OCI-LY1 (cell line): ENCODE measurements around the gene ARHGAP8.

ENCODE experiments used
- H2AFZ ChIP-seq: fragments of 200-600 bp; sonication (generic), shearing (Covaris generic); 2 replicates; pipeline ENCODE4 v1.6.0; 2014; ENCODE audit warnings: antibody characterized with exemption, mild to moderate bottlenecking, low read length
- H3F3A ChIP-seq: fragments of 200-600 bp; sonication (generic), shearing (Covaris generic); 2 replicates; pipeline ENCODE4 v1.6.0; 2014; ENCODE audit warnings: mild to moderate bottlenecking, antibody characterized with exemption, low read length, moderate library complexity; ENCODE audit not compliant: insufficient read depth
- H3K27ac ChIP-seq: fragments of 200-600 bp; sonication (generic); 2 replicates; pipeline ENCODE4 v1.5.1; 2014; ENCODE audit warnings: low read length, mixed run types, mild to moderate bottlenecking, low read depth; ENCODE audit not compliant: poor library complexity, severe bottlenecking
- H3K27me3 ChIP-seq: fragments of 200-600 bp; sonication (generic); 2 replicates; pipeline ENCODE4 v1.6.0; 2014; ENCODE audit warnings: antibody characterized with exemption, mild to moderate bottlenecking, low read length, moderate library complexity; ENCODE audit not compliant: insufficient read depth
- H3K36me3 ChIP-seq: fragments of 200-600 bp; sonication (generic); 2 replicates; pipeline ENCODE4 v1.6.1; 2014; ENCODE audit warnings: mild to moderate bottlenecking, antibody characterized with exemption, low read length, moderate library complexity, mixed read lengths; ENCODE audit not compliant: insufficient read depth
- H3K4me1 ChIP-seq: fragments of 200-600 bp; sonication (generic); 2 replicates; pipeline ENCODE4 v1.5.1; 2014; ENCODE audit warnings: mild to moderate bottlenecking, low read length, moderate library complexity; ENCODE audit not compliant: insufficient read depth, severe bottlenecking
- H3K4me2 ChIP-seq: fragments of 200-600 bp; sonication (generic), shearing (Covaris generic); 2 replicates; pipeline ENCODE4 v1.6.1; 2014; ENCODE audit warnings: low read length
- H3K4me3 ChIP-seq: fragments of 200-600 bp; sonication (generic); 2 replicates; pipeline ENCODE4 v1.5.1; 2014; ENCODE audit warnings: low read length, low read depth, mild to moderate bottlenecking, mixed read lengths; ENCODE audit not compliant: poor library complexity, severe bottlenecking
- H3K79me2 ChIP-seq: fragments of 200-600 bp; shearing (Covaris generic); 2 replicates; pipeline ENCODE4 v1.6.1; 2016; ENCODE audit warnings: mixed run types, low read length, mixed read lengths; ENCODE audit not compliant: insufficient read depth
- H3K9ac ChIP-seq: fragments of 200-600 bp; sonication (generic), shearing (Covaris generic); 2 replicates; pipeline ENCODE4 v1.6.1; 2014; ENCODE audit warnings: mild to moderate bottlenecking, low read length, mixed read lengths
- H3K9me2 ChIP-seq: fragments of 200-600 bp; sonication (generic), shearing (Covaris generic); 2 replicates; pipeline ENCODE4 v1.6.1; 2014; ENCODE audit warnings: low read depth, mild to moderate bottlenecking, low read length, mixed read lengths
- H3K9me3 ChIP-seq: fragments of 200-600 bp; shearing (Covaris generic); 2 replicates; pipeline ENCODE4 v1.6.1; 2014; ENCODE audit warnings: low read length, mixed read lengths
- H4K20me1 ChIP-seq: fragments of 200-600 bp; sonication (generic), shearing (Covaris generic); 2 replicates; pipeline ENCODE4 v1.6.0; 2016; ENCODE audit warnings: mild to moderate bottlenecking, low read length; ENCODE audit not compliant: insufficient read depth
- CTCF ChIP-seq: fragments of 200-600 bp; sonication (generic), shearing (Covaris generic); IDR thresholded peaks from 2 replicates; pipeline ENCODE4 v1.5.1; 2017; ENCODE audit warnings: mild to moderate bottlenecking, antibody characterized with exemption, low read length, moderate library complexity, mixed read lengths
- EZH2 ChIP-seq: fragments of 200-600 bp; sonication (generic), shearing (Covaris generic); IDR thresholded peaks from 2 replicates; pipeline ENCODE4 v1.8.0; 2017; ENCODE audit warnings: borderline replicate concordance, mixed run types, mild to moderate bottlenecking, antibody characterized with exemption, low read length, moderate library complexity, mixed read lengths

Gene ARHGAP8

GRCh38 chr22:44828193-44828592 is 75.8 kb downstream of the ARHGAP8 start:
- no peaks in the 10 kb centered on the region for H4K20me1 ChIP-seq
- no peak overlapping the region for H3K27ac ChIP-seq
- H3K79me2 ChIP-seq: no peaks in the 10 kb centered on the region
- no peaks in the 10 kb centered on the region for H3K9me3 ChIP-seq
- H3K36me3 ChIP-seq: no peaks in the 10 kb centered on the region
- H3K9ac ChIP-seq: no peak overlapping the region
- no peak overlapping the region for H3K4me3 ChIP-seq
- H3K4me2 ChIP-seq: no peak overlapping the region
- no peaks in the 10 kb centered on the region for H3F3A ChIP-seq
- no peak for TF ChIP-seq EZH2
- TF ChIP-seq CTCF: peak; percentile 55
- no peaks in the 10 kb centered on the region for H3K4me1 ChIP-seq
- H3K9me2 ChIP-seq: no peaks in the 10 kb centered on the region
- H3K27me3 ChIP-seq: no peaks in the 10 kb centered on the region
- no peak overlapping the region for H2AFZ ChIP-seq

GRCh38 chr22:44831885-44832284 is 79.5 kb downstream of the ARHGAP8 start:
- Histone ChIP-seq H3K27ac (no peak overlapping the region), H2AFZ (no peak overlapping the region), H3K4me1 (no peaks in the 10 kb centered on the region), H4K20me1 (no peaks in the 10 kb centered on the region), H3K4me2 (no peak overlapping the region), H3K9ac (no peak overlapping the region), H3K27me3 (peaks cover 5% of the 10 kb centered on the region; the same call in 1 of the 2 replicates), H3K9me3 (peaks cover 3% of the 10 kb centered on the region; the same call in 1 of the 2 replicates), H3F3A (no peaks in the 10 kb centered on the region), H3K4me3 (no peak overlapping the region), H3K79me2 (no peaks in the 10 kb centered on the region), H3K36me3 (no peaks in the 10 kb centered on the region; the same call in 1 of the 2 replicates), H3K9me2 (no peaks in the 10 kb centered on the region)
- no peak for TF ChIP-seq CTCF
- no peak for TF ChIP-seq EZH2

- Histone ChIP-seq H3K36me3 (no peaks in the 10 kb centered on the region; the same call in 1 of the 2 replicates), H3K79me2 (no peaks in the 10 kb centered on the region), H3K27me3 (peaks cover 5% of the 10 kb centered on the region; the same call in 1 of the 2 replicates), H3K4me1 (no peaks in the 10 kb centered on the region), H3K4me3 (no peak overlapping the region), H3K9me3 (peaks cover 3% of the 10 kb centered on the region; the same call in 1 of the 2 replicates), H4K20me1 (no peaks in the 10 kb centered on the region), H3K9me2 (no peaks in the 10 kb centered on the region), H2AFZ (no peak overlapping the region), H3F3A (no peaks in the 10 kb centered on the region), H3K27ac (no peak overlapping the region), H3K9ac (no peak overlapping the region), H3K4me2 (no peak overlapping the region)
- no peak for TF ChIP-seq EZH2
- no peak for TF ChIP-seq CTCF
These were observed 81.7 kb downstream of the ARHGAP8 start for GRCh38 chr22:44834065-44834464.
